ENCODE data around the gene CAMK2D.

CAMK2D gene

DNA sequence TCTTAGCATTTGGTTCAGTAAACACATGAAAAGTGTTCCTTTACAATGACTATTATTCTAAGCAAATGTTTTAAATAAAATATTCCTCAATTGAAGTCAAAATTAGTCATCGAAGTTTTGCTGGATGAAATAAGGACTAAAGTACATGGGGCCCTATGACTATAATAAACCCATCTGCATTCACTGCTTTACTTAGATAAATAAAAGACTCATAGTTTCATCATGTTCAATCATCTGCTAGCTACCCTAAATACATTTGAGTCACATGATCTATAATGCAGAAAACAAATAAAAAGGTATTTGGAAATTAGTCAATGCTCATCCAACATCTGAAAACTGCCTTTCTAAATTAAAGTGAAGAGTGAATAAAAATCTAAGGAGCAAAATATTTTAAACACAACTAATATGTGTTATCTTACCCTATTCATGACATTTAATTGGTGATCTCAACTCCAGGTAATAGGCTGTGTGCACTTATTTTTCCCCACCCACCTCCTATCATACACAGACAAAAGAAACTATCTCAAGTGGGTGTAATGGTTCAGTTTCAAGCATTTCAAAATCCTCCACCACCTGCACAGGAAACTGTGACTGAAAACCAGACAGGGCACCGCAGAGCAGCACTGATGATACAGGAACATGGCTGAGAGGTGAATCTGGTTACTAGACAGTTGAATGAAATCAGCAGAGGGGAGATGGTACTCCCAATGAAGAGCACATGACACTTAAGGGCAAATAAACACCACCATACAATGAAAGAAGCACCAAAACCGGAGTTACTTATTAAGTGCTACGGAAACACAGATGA is 78.6 kb downstream of the CAMK2D start:
- no peak for DNase-seq (ENCODE audit: low read depth)

DNA sequence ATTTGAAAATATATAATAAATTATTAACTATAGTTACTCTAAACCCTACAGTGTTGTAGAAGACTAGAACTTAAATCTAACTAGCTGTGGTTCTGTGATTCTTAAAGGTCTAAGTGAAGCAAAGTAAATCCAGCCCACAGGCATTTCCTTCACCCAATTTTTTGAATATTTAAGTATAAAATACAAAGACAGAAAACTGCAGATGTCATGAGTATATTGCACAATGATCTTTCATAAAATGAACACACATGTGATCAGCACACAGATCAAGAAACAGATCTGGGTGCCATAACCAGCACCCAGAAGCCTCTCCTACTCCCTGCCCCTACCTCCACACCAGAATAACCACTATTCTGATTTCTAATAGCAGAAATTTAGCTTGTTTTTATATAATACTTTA is 82.9 kb downstream of the CAMK2D start:
- DNase-seq (ENCODE audit: low read depth), result peak; percentile 11

DNA sequence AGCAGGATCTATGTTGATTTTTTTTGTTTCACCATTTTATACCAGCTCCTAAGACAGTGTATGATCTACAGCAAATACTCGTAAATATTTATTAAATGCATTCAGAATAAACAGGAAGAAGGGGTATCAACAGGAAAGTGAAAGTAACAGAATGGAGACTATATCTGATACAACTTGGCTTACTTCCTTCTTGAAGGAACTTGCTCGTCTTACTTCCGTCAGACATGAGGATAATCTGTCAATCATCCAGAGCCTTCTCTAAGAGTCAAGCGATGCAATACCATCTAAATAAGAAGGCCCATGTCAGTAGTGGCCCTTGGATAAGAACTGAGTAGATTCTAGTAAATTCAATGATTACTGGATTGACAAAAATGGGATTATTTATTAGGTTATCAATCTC is 84.2 kb downstream of the CAMK2D start:
- no peak for DNase-seq (ENCODE audit: low read depth)

DNA sequence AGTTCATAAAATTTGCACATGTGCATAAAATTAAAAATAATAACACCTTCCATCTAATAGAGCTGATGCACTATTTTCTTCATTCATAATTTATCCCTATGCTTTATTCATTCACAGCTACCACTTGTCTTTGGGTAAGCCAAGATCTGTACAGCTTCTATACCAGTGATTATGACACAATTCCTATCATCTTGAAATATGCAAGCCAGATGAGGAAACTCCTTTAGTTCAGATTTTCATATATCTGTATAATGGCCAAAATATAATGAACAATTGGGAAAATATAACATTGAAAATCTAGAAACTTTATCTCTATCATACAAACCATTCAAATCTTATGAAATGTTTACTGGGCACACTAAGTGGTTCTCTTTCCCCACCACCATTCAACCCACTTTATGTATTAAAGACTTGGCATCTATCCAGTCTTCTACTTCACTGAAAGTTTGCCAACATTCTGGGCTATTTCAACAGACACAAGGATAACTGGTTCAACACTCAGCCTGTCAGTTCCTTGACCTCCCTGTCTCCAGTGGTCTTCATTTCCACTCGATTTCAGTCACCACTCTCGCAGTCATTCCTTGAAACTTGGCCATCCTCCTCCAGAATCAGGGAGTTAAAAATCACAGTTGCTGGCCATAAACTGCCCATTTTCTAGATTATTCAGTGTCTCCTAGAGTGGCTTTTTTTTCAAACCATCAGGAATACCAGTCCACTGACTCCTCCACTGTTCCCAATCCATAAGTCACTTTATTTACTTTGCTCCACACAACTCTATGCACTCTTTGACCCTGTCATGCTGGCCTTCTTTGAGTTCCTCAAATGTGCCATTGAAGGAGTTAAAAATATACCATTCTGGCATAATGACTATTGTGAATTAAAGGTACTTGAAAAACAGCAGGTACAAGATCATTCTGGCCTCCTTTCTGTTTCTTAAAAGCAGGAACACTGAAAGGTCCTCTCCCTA is 85.5 kb downstream of the CAMK2D start:
- peak; percentile 68 for DNase-seq (ENCODE audit: low read depth)

DNA sequence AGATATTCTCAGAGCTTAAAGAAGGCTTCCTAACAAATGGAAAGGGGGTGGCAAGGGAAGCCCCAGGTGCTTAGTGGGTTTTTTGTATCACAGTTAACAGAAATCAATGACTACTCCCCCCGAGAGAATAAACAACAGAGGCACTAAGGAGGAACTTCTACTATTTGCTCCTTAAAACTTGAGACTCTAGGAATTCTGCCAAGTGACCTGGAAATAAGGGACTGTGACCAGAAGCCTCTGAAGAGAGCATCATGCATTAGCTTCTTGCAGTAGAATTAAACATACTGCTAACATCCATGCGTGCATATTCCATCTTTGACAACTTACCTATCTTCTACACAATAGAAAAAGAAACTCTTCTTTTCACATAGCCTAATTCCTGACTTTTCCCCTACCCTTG is 86.8 kb downstream of the CAMK2D start:
- no peak for DNase-seq (ENCODE audit: low read depth)

DNA sequence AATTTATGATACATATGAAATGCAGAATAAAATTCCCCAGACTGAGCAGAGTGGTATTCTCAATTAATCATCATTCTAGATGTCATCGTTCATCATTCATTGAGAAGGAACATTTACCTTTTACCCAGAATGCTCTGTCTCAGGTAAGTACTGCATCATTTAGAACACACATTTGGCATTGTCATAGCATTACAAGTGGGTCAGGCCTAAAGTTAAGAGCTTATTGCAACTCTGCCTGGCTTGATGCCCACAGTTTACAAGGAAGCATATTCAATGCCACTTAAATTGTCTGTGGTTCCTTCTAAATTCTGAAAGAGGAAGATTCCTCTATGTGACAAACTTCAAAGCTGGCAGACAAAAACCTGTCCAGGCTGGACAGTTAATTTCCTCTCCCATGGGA is 87.3 kb downstream of the CAMK2D start:
- no peak for DNase-seq (ENCODE audit: low read depth)

DNA sequence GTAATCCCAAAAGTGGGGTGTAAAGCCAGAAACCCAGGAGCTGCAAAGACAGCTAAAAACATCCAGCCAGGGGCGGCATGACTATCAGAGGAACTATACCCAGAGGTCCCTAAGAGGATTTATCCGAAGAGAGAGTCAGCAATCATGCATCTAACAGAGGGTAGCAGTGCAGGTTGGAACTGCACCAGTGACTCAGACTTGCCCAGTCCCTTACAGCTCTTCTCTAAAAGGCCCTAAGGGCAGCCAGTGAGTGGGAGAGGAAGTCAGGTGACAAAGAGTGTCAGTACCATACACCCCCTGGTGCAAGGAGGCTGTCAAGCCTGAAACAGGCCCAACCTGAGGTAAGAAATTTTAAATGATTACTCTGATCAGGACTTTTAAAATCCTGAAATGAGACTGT is 88.1 kb downstream of the CAMK2D start:
- no peak for DNase-seq (ENCODE audit: low read depth)

DNA sequence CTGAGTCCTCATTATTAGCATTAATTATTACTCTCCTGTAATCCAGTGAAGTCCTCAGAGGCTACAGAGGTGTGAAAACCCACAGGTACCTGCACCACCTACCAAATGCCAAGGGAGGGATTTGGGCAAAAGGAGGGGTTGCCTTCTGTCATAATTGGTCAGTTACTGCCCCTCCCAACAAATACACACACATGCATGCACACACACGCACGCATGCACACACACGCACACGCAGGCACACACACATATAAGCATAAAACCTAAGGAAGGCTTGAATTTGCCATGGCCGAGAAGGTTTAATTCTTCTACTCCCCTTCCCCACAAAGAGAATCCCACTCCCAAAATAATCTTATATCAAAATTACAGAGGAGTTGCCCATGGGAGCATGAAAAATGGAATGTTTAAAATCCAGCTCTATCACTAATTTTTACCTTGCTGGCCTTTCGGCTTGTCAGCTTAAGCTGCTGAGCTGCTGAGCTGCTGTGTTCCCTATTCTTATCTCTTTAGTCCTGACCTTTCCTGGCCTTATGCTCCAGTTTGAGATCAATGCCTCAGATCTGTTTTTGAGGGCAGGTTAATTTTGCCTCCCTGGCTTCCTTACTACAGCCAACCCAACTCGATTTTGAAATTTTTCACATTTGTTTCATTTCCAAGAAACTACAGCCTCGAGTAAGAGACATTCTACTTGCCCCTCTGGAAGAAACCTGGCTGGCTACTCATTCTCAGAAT is 95.0 kb downstream of the CAMK2D start:
- DNase-seq (ENCODE audit: low read depth), result no peak

DNA sequence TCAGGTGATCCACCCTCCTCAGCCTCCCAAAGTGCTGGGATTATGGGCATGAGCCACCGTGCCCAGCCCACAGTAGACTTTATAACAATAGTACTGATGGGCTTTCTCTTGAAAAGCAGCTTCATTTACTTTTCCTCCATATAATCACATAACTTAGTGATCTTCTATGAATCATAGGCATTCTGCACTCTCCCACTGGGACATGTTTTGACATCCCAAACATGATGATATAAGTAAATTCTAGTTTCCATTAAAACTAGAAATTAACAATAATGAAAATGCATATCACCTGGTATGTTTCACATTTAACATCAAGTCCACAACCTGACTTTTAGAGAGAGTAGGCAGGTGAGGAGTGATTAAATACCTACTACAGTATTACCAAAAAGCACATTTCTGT is 96.5 kb downstream of the CAMK2D start:
- DNase-seq (ENCODE audit: low read depth), result no peak

DNA sequence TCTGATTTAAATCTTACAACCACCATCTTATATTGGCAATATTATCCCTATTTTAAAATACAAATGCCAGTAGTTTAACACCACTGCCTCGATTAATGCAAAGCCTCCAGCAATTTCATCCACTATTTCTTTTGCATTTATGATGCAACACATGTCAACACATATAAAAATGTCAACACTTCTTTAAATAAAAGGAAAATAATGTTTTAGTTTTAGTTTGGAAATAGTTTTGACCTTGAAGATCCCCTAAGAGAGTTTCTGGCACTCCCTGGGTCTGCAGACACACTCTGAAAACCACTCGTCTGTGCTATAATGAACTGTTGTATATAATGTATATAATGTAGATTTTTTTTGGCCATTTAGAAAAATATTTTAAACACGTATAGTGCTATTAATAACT is 99.0 kb downstream of the CAMK2D start:
- no peak for DNase-seq (ENCODE audit: low read depth)

DNA sequence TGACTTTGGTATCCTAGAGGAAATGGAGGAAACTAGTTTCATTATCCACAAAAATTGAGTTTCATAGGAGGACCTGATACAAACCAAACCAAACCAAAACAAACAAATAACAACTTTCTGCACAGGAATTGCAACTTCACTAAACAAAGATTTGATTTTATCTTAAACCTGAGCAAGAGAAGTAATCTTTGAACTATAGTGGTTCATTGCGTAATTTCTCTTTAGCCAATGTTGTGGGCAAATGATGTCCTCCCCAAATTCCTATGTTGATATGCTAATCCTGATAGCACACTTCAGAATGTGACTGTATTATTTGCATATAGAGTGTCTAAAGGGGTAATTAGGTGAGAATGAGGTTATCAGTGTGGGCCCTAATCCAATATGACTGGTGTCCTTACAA is 102.4 kb downstream of the CAMK2D start:
- peak; percentile 61 for DNase-seq (ENCODE audit: low read depth)

DNA sequence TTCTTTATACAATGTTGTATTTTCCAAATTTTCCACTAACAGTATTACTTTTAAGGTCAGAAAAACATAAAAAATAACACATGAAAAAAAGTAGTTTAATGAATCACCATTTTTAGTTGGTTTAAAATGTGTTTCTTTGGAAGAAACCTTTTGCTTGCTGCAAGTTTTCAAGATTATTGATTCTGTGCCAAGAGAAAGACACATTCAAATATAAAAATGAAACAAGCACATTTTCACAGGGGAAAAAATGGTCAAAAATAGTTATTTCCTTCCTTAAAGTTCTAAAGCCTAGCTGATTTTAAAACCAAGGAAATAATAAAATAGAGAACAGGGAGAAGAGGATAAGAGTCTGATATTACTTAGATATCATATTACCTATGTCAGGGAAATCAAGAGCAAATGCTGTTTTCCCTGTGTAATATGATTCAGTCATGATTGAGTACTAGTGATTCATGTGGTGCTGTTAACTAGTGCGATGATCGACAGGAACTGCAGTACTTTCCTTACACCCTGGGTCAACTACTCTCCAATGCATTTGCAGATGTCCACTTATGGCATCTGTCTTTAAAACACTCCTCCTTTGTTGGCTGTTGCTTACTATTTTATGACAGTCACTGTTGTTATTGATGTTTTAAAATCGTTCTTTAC is 103.8 kb downstream of the CAMK2D start:
- DNase-seq (ENCODE audit: low read depth), result no peak

DNA sequence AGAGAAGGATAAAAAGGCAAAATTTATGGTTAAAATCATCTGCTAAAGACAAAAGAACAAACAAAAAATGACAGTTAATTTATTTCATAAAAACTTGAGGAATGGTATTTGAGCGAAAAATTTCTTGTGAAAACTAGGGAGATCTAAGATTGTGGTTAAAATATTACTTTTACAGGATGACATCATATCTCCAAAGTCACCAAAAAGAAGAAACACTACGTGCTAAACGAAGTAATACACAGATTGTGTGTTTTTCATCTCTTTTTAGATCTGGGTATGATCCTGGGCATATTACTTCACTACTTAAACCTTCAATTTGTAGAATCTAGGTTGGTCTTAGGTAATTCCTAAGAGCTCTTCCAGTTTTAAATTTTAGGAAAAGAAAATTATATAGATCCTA is 107.7 kb downstream of the CAMK2D start:
- no peak for DNase-seq (ENCODE audit: low read depth)

DNA sequence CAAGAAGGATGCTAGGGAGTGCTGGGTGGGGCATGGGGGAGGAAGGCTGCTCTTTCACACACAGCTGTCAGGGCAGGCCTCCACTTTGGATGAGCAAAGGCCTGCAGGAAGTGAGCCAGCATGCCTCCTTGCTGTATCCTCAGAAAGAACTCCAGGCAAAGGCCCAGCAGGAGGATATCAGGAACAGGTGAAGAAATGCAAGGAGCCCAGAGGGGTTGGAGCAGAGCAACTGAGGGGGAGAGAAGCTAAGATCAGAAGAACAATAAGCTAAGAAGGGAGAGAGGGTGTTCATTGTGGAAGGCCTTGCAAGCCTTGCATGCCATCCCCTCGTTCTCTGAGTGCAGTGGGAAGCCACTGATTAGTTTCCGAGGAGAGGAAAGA is 115.1 kb downstream of the CAMK2D start:
- DNase-seq (ENCODE audit: low read depth), result peak; percentile 38

DNA sequence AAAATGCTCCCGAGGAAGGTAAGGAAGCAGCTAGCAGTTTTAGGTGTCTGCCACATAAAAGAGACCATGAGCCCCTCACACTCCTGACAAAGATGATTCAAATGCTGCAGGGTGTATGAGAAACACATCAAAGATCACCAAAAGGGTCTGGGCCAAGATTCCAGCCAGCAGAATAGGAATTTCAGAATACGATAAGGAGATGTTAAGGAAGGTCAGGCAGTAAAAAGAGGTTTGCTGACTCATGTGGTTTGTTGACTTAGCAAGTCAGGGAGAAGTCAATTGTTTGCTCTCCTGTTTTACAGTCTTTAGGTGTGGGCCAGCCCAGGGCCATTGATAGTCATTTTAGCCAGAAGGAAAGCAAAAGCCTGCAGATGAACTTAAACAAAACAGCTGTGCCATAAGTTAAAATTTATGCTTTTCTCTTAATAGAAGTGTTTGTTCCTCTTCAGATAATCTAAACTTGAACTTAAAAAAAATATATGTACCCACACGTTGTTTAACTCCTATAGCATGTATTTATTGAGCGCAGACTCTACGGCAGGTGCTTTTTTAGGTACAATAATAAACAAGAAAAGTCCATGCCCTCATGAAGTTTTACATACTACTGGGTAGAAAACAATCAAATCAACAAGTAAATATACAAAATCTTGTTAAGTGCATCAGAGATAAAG is 115.6 kb downstream of the CAMK2D start:
- DNase-seq (ENCODE audit: low read depth), result peak; percentile 83

DNA sequence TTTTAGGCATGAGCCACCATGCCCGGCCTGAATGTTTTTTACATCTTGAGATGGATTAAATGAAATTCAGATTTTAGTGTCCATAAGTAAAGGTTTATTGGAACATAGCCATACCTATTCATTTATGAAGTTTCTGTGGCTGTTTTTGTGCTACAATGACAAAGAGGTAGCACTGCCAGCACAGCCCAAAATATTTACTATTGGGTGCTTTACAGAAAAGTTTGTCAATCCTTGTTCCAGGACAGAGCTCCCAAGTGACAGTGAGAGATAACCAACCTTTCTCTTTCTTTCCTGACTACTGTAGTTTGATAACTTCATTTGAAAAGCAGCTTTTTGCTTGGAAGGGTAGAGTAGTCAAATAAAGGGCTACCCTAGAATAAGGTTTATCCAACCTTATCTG is 116.2 kb downstream of the CAMK2D start:
- no peak for DNase-seq (ENCODE audit: low read depth)

DNA sequence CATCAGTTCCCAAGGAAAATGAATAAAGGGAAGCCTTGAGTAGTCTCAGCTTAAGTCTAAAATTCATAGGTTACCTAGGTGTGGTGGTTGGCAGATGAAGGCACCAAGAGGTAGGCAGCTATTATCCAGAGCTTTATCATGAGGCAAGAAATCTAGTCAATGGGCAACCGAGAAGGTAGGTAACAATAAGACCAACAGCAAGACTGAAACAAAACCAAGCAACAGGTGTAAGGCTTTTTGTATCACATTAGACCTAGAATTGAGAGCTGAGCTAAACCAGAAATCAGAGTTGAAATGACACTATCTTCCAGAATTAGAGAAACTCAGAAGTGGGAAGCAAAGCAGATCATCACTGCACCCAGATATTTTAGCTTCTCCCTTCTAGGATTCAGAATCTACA is 117.1 kb downstream of the CAMK2D start:
- no peak for DNase-seq (ENCODE audit: low read depth)

DNA sequence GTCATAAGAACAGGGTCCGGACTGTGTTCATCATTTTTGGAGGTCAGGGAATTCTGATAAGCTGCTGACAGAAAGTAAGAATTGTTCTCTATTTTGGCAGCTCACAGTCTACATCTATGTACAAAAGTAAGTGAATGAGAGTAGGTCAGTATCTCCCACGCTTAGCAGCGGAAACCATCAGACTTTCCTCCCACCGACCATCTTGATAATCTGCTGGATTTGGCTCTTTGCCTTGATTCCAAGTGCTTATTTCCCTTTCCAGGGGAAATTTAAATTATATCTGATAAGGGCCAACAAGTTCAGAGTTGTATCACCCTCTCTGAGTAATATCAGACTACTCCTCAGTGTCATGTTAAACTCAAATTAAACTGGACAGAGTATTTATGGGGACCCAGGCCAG is 118.0 kb downstream of the CAMK2D start:
- peak; percentile 67 for DNase-seq (ENCODE audit: low read depth)

DNA sequence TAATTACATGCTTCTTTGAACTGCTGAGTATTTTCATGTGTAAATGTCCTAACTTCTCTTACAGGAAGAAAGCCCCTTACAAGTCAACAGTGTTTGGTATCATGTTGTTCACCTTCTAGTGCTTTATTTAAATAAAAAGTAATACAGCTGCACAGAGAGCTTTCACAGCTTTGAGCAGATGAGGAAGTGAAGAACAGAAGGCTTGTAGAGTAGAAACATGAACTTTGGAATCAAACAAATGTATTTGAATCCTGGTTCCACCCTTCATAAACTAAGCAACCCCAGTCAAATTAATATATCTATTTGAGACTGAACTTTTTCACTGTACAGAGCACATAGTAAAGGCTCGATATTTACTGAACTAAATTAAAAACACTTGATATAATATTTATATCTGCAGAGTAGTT is 120.5 kb downstream of the CAMK2D start:
- DNase-seq (ENCODE audit: low read depth), result no peak

DNA sequence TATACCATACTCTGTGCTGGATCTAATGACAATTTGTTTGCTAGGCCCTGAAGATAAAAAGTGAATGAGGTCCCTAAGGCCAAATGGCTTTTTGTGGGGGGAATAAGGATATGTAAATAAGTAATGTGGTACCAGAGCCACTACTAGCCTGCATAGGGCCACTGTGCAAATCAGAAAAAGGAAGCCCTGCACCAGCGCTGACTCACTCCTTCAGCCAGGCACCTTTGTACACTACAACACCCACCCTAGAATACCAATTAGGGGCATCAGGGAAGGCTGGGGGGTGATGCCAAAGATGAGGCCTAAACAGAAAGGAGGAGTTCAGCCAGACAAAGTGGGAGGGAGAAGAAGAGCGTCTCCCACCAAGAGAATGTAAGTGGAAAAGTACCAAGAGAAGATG is 122.2 kb downstream of the CAMK2D start:
- DNase-seq (ENCODE audit: low read depth), result no peak

DNA sequence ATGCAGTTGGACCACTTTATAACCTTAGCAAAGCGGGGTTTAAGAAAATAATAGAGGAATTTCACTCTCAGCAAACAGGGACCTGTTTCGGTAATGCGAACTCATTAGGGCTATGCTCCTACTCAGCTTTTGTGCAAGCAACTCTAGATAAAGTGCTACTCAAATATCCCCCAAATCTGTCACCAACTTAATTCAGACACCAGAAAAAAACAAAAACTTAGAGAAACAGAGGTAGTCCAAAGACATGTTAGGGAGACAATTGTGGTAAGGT is 123.0 kb downstream of the CAMK2D start:
- DNase-seq (ENCODE audit: low read depth), result no peak
